Trophoblast cell (in vitro differentiated cells and primary cell): Measurements from ENCODE around the gene SNX21.
A peak's percentile ranks its signal among the peaks of the same experiment; 100 is the strongest.

Experiments
- DNase-seq, 2 donors: peaks; one replicate each; pipeline ENCODE4 v3.0.0-alpha.2; 2016
- H2AFZ ChIP-seq: 2 replicates; pipeline ENCODE4 v1.6.1; 2013; ENCODE audit warnings: low read length, moderate library complexity, mild to moderate bottlenecking; ENCODE audit not compliant: insufficient read depth, poor library complexity
- H2AK5ac ChIP-seq: 2 replicates; pipeline ENCODE4 v1.6.1; 2013; ENCODE audit warnings: mild to moderate bottlenecking, low read length
- H2BK120ac ChIP-seq: 2 replicates; pipeline ENCODE4 v1.6.1; 2013; ENCODE audit warnings: low read length, mild to moderate bottlenecking, moderate library complexity; ENCODE audit not compliant: insufficient read depth, poor library complexity
- H2BK12ac ChIP-seq: 2 replicates; pipeline ENCODE4 v1.6.1; 2013; ENCODE audit warnings: mild to moderate bottlenecking, low read length, moderate library complexity
- H2BK5ac ChIP-seq: 2 replicates; pipeline ENCODE4 v1.6.1; 2013; ENCODE audit warnings: low read length, low read depth, moderate library complexity, mild to moderate bottlenecking; ENCODE audit not compliant: poor library complexity
- H3K14ac ChIP-seq: 2 replicates; pipeline ENCODE4 v1.6.1; 2013; ENCODE audit warnings: mild to moderate bottlenecking, low read length
- H3K18ac ChIP-seq: 2 replicates; pipeline ENCODE4 v1.6.1; 2013; ENCODE audit warnings: mild to moderate bottlenecking, low read length
- H3K23ac ChIP-seq: 2 replicates; pipeline ENCODE4 v1.6.1; 2013; ENCODE audit warnings: low read length
- H3K27ac ChIP-seq: 2 replicates; pipeline ENCODE4 v1.5.1; 2013; ENCODE audit warnings: low read depth, mild to moderate bottlenecking, inconsistent platforms, low read length, moderate library complexity
- H3K27me3 ChIP-seq: 2 replicates; pipeline ENCODE4 v1.6.1; 2013; ENCODE audit warnings: inconsistent platforms, mild to moderate bottlenecking, low read length, moderate library complexity; ENCODE audit not compliant: insufficient read depth
- H3K36me3 ChIP-seq, 2 experiments: 1 replicate in 1 of 2; 2 replicates in 1 of 2; pipeline ENCODE4 v1.6.1; 2013; ENCODE audit warnings: low read length in 2 of 2, mild to moderate bottlenecking in 2 of 2, moderate library complexity in 1 of 2; ENCODE audit not compliant: insufficient read depth in 2 of 2, control insufficient read depth in 1 of 2
- H3K4ac ChIP-seq: 2 replicates; pipeline ENCODE4 v1.6.1; 2013; ENCODE audit warnings: low read depth, mild to moderate bottlenecking, low read length, moderate library complexity
- H3K4me1 ChIP-seq, 2 experiments: 1 replicate in 1 of 2; 2 replicates in 1 of 2; pipeline ENCODE4 v1.6.1; 2013; ENCODE audit warnings: low read length in 2 of 2, mild to moderate bottlenecking in 2 of 2, moderate library complexity in 1 of 2; ENCODE audit not compliant: insufficient read depth in 2 of 2, control insufficient read depth in 1 of 2
- H3K4me2 ChIP-seq: 2 replicates; pipeline ENCODE4 v1.6.1; 2013; ENCODE audit warnings: inconsistent platforms, mild to moderate bottlenecking, low read length, moderate library complexity
- H3K4me3 ChIP-seq: 2 replicates; pipeline ENCODE4 v1.5.1; 2013; ENCODE audit warnings: mild to moderate bottlenecking, low read depth, low read length, inconsistent platforms
- H3K79me1 ChIP-seq: one replicate; pipeline ENCODE4 v1.6.1; 2013; ENCODE audit warnings: low read length
- H3K79me2 ChIP-seq: 2 replicates; pipeline ENCODE4 v1.6.1; 2013; ENCODE audit warnings: low read length, mild to moderate bottlenecking; ENCODE audit not compliant: control insufficient read depth, insufficient read depth, poor library complexity
- H3K9ac ChIP-seq: 2 replicates; pipeline ENCODE4 v1.6.1; 2013; ENCODE audit warnings: mild to moderate bottlenecking, low read length
- H3K9me3 ChIP-seq: 2 replicates; pipeline ENCODE4 v1.6.1; 2013; ENCODE audit warnings: low read depth, mild to moderate bottlenecking, control low read depth, inconsistent platforms, low read length; ENCODE audit not compliant: insufficient read depth
- H4K12ac ChIP-seq: 2 replicates; pipeline ENCODE4 v1.6.1; 2013; ENCODE audit warnings: low read depth, mild to moderate bottlenecking, low read length, moderate library complexity
- H4K8ac ChIP-seq: 2 replicates; pipeline ENCODE4 v1.6.1; 2013; ENCODE audit warnings: low read depth, mild to moderate bottlenecking, low read length, moderate library complexity
- H4K91ac ChIP-seq: one replicate; pipeline ENCODE4 v1.6.1; 2013; ENCODE audit warnings: low read depth, mild to moderate bottlenecking, low read length, moderate library complexity
- WGBS: extraction: QIAGEN DNeasy Blood & Tissue Kit; methylation state at CpG from one replicate; pipeline ENCODE4 v1.1.7; 2013; ENCODE audit warnings: missing lambda C conversion rate; ENCODE audit not compliant: insufficient read length, insufficient coverage; ENCODE audit errors: extremely low coverage; 5-methylcytosine and 5-hydroxymethylcytosine counted together

Gene SNX21

GRCh38 chr20:45814314-45814713 is 19.3 kb upstream of the SNX21 start:
- no peak overlapping the region for H2AFZ ChIP-seq
- H3K9ac ChIP-seq: no peak overlapping the region
- peaks cover 17 to 38% of the 10 kb centered on the region in 2 experiments for H3K36me3 ChIP-seq
- no peak overlapping the region for H2AK5ac ChIP-seq
- H2BK5ac ChIP-seq: no peak overlapping the region
- no peak overlapping the region for H2BK120ac ChIP-seq
- H3K27me3 ChIP-seq: no peaks in the 10 kb centered on the region
- no peak overlapping the region for H4K12ac ChIP-seq
- H3K18ac ChIP-seq: no peak overlapping the region
- DNase-seq: no peak
- peaks cover 10% of the 10 kb centered on the region for H3K79me2 ChIP-seq
- H3K4me2 ChIP-seq: peak overlapping the region; percentile 3
- no peak overlapping the region for H3K14ac ChIP-seq
- H3K4ac ChIP-seq: no peak overlapping the region
- no CpG with 5 or more reads among the region's 3 CpGs for WGBS
- no peak overlapping the region for H3K27ac ChIP-seq
- no peaks in the 10 kb centered on the region for H3K9me3 ChIP-seq
- H3K4me3 ChIP-seq: no peak overlapping the region
- peaks cover 6% of the 10 kb centered on the region for H3K79me1 ChIP-seq
- no peak overlapping the region for H4K91ac ChIP-seq
- H2BK12ac ChIP-seq: no peak overlapping the region
- H4K8ac ChIP-seq: no peak overlapping the region
- no peak overlapping the region for H3K23ac ChIP-seq
- peaks cover 7 to 19% of the 10 kb centered on the region in 2 experiments for H3K4me1 ChIP-seq

- Histone ChIP-seq H3K14ac (no peak overlapping the region), H3K27me3 (no peaks in the 10 kb centered on the region), H4K8ac (no peak overlapping the region), H3K27ac (peak overlapping the region; percentile 14), H3K9me3 (no peaks in the 10 kb centered on the region), H3K18ac (no peak overlapping the region), H2BK12ac (no peak overlapping the region), H3K4me3 (no peak overlapping the region), H4K91ac (no peak overlapping the region), H2AFZ (no peak overlapping the region), H4K12ac (no peak overlapping the region), H3K79me2 (peaks cover 10% of the 10 kb centered on the region), H3K23ac (no peak overlapping the region), H3K9ac (no peak overlapping the region), H3K4me2 (no peak overlapping the region), H3K36me3 (peaks cover 11 to 22% of the 10 kb centered on the region in 2 experiments), H2BK120ac (no peak overlapping the region), H2AK5ac (no peak overlapping the region), H3K79me1 (peaks cover 6% of the 10 kb centered on the region), H2BK5ac (no peak overlapping the region), H3K4ac (no peak overlapping the region), H3K4me1 (peaks cover 7 to 21% of the 10 kb centered on the region in 2 experiments)
- no CpG with 5 or more reads among the region's 3 CpGs for WGBS
- no peak for DNase-seq
Measured at GRCh38 chr20:45816951-45817350, 16.6 kb upstream of the SNX21 start.

GRCh38 chr20:45817376-45818194 is 16.0 kb upstream of the SNX21 start:
- H2BK5ac ChIP-seq: no peak overlapping the region
- no peak overlapping the region for H3K9ac ChIP-seq
- no peak overlapping the region for H3K4me3 ChIP-seq
- DNase-seq: peak; percentile 66 to 90
- H4K8ac ChIP-seq: no peak overlapping the region
- no peak overlapping the region for H4K12ac ChIP-seq
- H3K4me1 ChIP-seq: peaks cover 8 to 22% of the 10 kb centered on the region in 2 experiments
- H3K4me2 ChIP-seq: no peak overlapping the region
- H3K14ac ChIP-seq: no peak overlapping the region
- no peak overlapping the region for H4K91ac ChIP-seq
- no peaks in the 10 kb centered on the region for H3K9me3 ChIP-seq
- H2BK12ac ChIP-seq: no peak overlapping the region
- no peak overlapping the region for H3K4ac ChIP-seq
- H3K18ac ChIP-seq: no peak overlapping the region
- peaks cover 11 to 22% of the 10 kb centered on the region in 2 experiments for H3K36me3 ChIP-seq
- H2BK120ac ChIP-seq: no peak overlapping the region
- H2AFZ ChIP-seq: no peak overlapping the region
- no peak overlapping the region for H3K23ac ChIP-seq
- H3K79me2 ChIP-seq: peaks cover 9% of the 10 kb centered on the region
- H3K27ac ChIP-seq: peak overlapping the region; percentile 14
- peaks cover 5% of the 10 kb centered on the region for H3K79me1 ChIP-seq
- H3K27me3 ChIP-seq: no peaks in the 10 kb centered on the region
- no peak overlapping the region for H2AK5ac ChIP-seq
- WGBS: no CpG with 5 or more reads among the region's 9 CpGs

- no peaks in the 10 kb centered on the region for H3K27me3 ChIP-seq
- WGBS: no CpG with 5 or more reads among the region's 3 CpGs
- H2AFZ ChIP-seq: no peak overlapping the region
- no peak overlapping the region for H3K4me2 ChIP-seq
- H3K23ac ChIP-seq: no peak overlapping the region
- no peak overlapping the region for H3K27ac ChIP-seq
- H4K12ac ChIP-seq: no peak overlapping the region
- H3K14ac ChIP-seq: no peak overlapping the region
- no peak overlapping the region for H3K4ac ChIP-seq
- H3K18ac ChIP-seq: no peak overlapping the region
- H3K4me3 ChIP-seq: no peak overlapping the region
- no peak overlapping the region for H2BK12ac ChIP-seq
- H3K9ac ChIP-seq: no peak overlapping the region
- DNase-seq: peak in 1 of 2 donors; percentile 62
- no peak overlapping the region for H4K91ac ChIP-seq
- H2BK120ac ChIP-seq: no peak overlapping the region
- H2AK5ac ChIP-seq: no peak overlapping the region
- H3K36me3 ChIP-seq: peaks cover 11 to 22% of the 10 kb centered on the region in 2 experiments
- H3K79me1 ChIP-seq: no peaks in the 10 kb centered on the region
- no peaks in the 10 kb centered on the region for H3K9me3 ChIP-seq
- peaks cover 3% of the 10 kb centered on the region for H3K79me2 ChIP-seq
- no peak overlapping the region for H4K8ac ChIP-seq
- H3K4me1 ChIP-seq: peaks cover 13 to 29% of the 10 kb centered on the region in 2 experiments
- no peak overlapping the region for H2BK5ac ChIP-seq
Measured at GRCh38 chr20:45818239-45818638, 15.4 kb upstream of the SNX21 start.
